ENCODE data around the gene ARHGAP1. TPM values are rescaled to one million over a fixed set of nuclear protein-coding genes. Genes with fewer than 3 reads are reported as not detected.

Gene ARHGAP1
- total RNA-seq, 3 donors from 2014 or later: 76.4 to 95.2 (median 90.6) TPM

DNA sequence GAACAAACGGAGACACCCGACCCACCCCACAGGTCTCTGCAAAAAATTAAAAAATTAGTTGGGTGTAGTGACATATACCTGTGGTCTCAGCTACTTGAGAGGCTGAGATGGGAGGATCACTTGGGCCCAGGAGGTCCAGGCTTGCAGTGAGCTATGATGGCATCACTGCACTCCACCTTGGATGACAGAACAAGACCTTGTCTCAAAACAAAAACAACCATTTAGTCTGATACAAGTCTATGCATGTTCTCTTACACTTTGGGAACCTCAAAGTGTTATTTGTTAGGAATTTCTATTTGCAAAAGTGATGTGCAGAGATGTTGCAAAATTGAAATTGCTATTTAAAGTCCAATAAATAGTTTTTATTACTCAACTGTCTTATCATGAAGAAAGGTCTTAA lies 68.7 kb downstream of the ARHGAP1 start:
- no peaks in the 10 kb centered on the region for H3K36me3 ChIP-seq (ENCODE audit: low read depth)

GRCh38 chr11:46630237-46630636 lies 70.2 kb downstream of the ARHGAP1 start:
- no peak overlapping the region for H3K4me3 ChIP-seq
- ATAC-seq (no peak), DNase-seq (no peak)
- H3K9me3 ChIP-seq: no peaks in the 10 kb centered on the region
- TF ChIP-seq CTCF (IDR thresholded peaks at IDR 0.05): no peak
- intact Hi-C loops (cut with DNase I, micrococcal nuclease): no loop called here
- no peaks in the 10 kb centered on the region for H3K4me1 ChIP-seq (ENCODE audit: low read depth)
- no peaks in the 10 kb centered on the region for H3K36me3 ChIP-seq (ENCODE audit: low read depth)

More for the DNA sequence above, 68.7 kb downstream of the ARHGAP1 start:
- ATAC-seq: no peak
- Histone ChIP-seq H3K4me3 (no peak overlapping the region), H3K4me1 (ENCODE audit: low read depth) (no peaks in the 10 kb centered on the region), H3K9me3 (no peaks in the 10 kb centered on the region)
- TF ChIP-seq CTCF (IDR thresholded peaks at IDR 0.05): no peak
- intact Hi-C loops (cut with DNase I, micrococcal nuclease): no loop called here
- no peak for DNase-seq

DNA sequence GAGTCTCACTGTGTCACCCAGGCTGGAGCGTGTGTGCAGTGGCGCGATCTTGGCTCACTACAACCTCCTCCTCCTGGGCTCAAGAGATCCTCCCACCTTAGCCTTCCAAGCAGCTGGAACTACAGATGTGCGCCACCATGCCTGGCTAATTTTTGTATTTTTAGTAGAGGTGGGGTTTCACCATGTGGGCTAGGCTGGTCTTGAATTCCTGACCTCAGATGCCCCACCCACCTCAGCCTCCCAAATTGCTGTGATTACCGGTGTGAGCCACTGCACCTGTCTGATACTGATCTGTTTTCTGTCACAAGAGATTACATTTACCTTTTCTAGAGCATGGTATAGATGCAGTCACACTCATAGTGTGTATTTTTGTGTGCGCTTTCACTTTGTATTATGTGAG lies 71.5 kb downstream of the ARHGAP1 start:
- ATAC-seq (no peak), DNase-seq (no peak)
- Histone ChIP-seq H3K36me3 (ENCODE audit: low read depth) (no peaks in the 10 kb centered on the region), H3K4me3 (no peak overlapping the region), H3K4me1 (ENCODE audit: low read depth) (no peaks in the 10 kb centered on the region), H3K9me3 (no peaks in the 10 kb centered on the region)
- TF ChIP-seq CTCF (IDR thresholded peaks at IDR 0.05): no peak
- intact Hi-C loops (cut with DNase I, micrococcal nuclease): no loop called here

Other genes with a start within 250 kb of the ARHGAP1 start
- gene AMBRA1, start 106.6 kb downstream of the ARHGAP1 start, total RNA-seq: 10 to 100 TPM; 42.0 to 46.7 (median 45.2) TPM
- 1 to 10 TPM; 4.5 to 6.0 (median 5.7) TPM for gene HARBI1, start 83.4 kb downstream of the ARHGAP1 start, total RNA-seq
- gene ATG13, start 83.1 kb downstream of the ARHGAP1 start, total RNA-seq: 10 to 100 TPM; 61.6 to 81.4 (median 62.3) TPM
- 10 to 100 TPM in 2 of 3 donors, 1 to 10 TPM in 1; 8.0 to 13.2 (median 12.8) TPM for gene ZNF408, start 412 bp upstream of the ARHGAP1 start, total RNA-seq
- gene F2, start 18.6 kb upstream of the ARHGAP1 start, total RNA-seq: under 1 TPM in 1 of 3 donors, not detected in 2; 0.19 TPM
- gene CKAP5, start 145.7 kb upstream of the ARHGAP1 start, total RNA-seq: 10 to 100 TPM; 50.3 to 74.5 (median 67.8) TPM
- 10 to 100 TPM; 19.7 to 50.0 (median 35.3) TPM for gene LRP4, start 217.9 kb upstream of the ARHGAP1 start, total RNA-seq
- gene CSTPP1, start 236.1 kb upstream of the ARHGAP1 start, total RNA-seq: 10 to 100 TPM; 31.9 to 41.1 (median 32.8) TPM